OCI-LY1 (cell line): Measurements from ENCODE around the gene CDC45.

ENCODE experiments used
- H2AFZ ChIP-seq: fragments of 200-600 bp; sonication (generic), shearing (Covaris generic); 2 replicates; pipeline ENCODE4 v1.6.0; 2014; ENCODE audit warnings: antibody characterized with exemption, mild to moderate bottlenecking, low read length
- H3F3A ChIP-seq: fragments of 200-600 bp; sonication (generic), shearing (Covaris generic); 2 replicates; pipeline ENCODE4 v1.6.0; 2014; ENCODE audit warnings: mild to moderate bottlenecking, antibody characterized with exemption, low read length, moderate library complexity; ENCODE audit not compliant: insufficient read depth
- H3K27ac ChIP-seq: fragments of 200-600 bp; sonication (generic); 2 replicates; pipeline ENCODE4 v1.5.1; 2014; ENCODE audit warnings: low read length, mixed run types, mild to moderate bottlenecking, low read depth; ENCODE audit not compliant: poor library complexity, severe bottlenecking
- H3K27me3 ChIP-seq: fragments of 200-600 bp; sonication (generic); 2 replicates; pipeline ENCODE4 v1.6.0; 2014; ENCODE audit warnings: antibody characterized with exemption, mild to moderate bottlenecking, low read length, moderate library complexity; ENCODE audit not compliant: insufficient read depth
- H3K36me3 ChIP-seq: fragments of 200-600 bp; sonication (generic); 2 replicates; pipeline ENCODE4 v1.6.1; 2014; ENCODE audit warnings: mild to moderate bottlenecking, antibody characterized with exemption, low read length, moderate library complexity, mixed read lengths; ENCODE audit not compliant: insufficient read depth
- H3K4me1 ChIP-seq: fragments of 200-600 bp; sonication (generic); 2 replicates; pipeline ENCODE4 v1.5.1; 2014; ENCODE audit warnings: mild to moderate bottlenecking, low read length, moderate library complexity; ENCODE audit not compliant: insufficient read depth, severe bottlenecking
- H3K4me2 ChIP-seq: fragments of 200-600 bp; sonication (generic), shearing (Covaris generic); 2 replicates; pipeline ENCODE4 v1.6.1; 2014; ENCODE audit warnings: low read length
- H3K4me3 ChIP-seq: fragments of 200-600 bp; sonication (generic); 2 replicates; pipeline ENCODE4 v1.5.1; 2014; ENCODE audit warnings: low read length, low read depth, mild to moderate bottlenecking, mixed read lengths; ENCODE audit not compliant: poor library complexity, severe bottlenecking
- H3K79me2 ChIP-seq: fragments of 200-600 bp; shearing (Covaris generic); 2 replicates; pipeline ENCODE4 v1.6.1; 2016; ENCODE audit warnings: mixed run types, low read length, mixed read lengths; ENCODE audit not compliant: insufficient read depth
- H3K9ac ChIP-seq: fragments of 200-600 bp; sonication (generic), shearing (Covaris generic); 2 replicates; pipeline ENCODE4 v1.6.1; 2014; ENCODE audit warnings: mild to moderate bottlenecking, low read length, mixed read lengths
- H3K9me2 ChIP-seq: fragments of 200-600 bp; sonication (generic), shearing (Covaris generic); 2 replicates; pipeline ENCODE4 v1.6.1; 2014; ENCODE audit warnings: low read depth, mild to moderate bottlenecking, low read length, mixed read lengths
- H3K9me3 ChIP-seq: fragments of 200-600 bp; shearing (Covaris generic); 2 replicates; pipeline ENCODE4 v1.6.1; 2014; ENCODE audit warnings: low read length, mixed read lengths
- H4K20me1 ChIP-seq: fragments of 200-600 bp; sonication (generic), shearing (Covaris generic); 2 replicates; pipeline ENCODE4 v1.6.0; 2016; ENCODE audit warnings: mild to moderate bottlenecking, low read length; ENCODE audit not compliant: insufficient read depth
- CTCF ChIP-seq: fragments of 200-600 bp; sonication (generic), shearing (Covaris generic); IDR thresholded peaks from 2 replicates; pipeline ENCODE4 v1.5.1; 2017; ENCODE audit warnings: mild to moderate bottlenecking, antibody characterized with exemption, low read length, moderate library complexity, mixed read lengths
- EZH2 ChIP-seq: fragments of 200-600 bp; sonication (generic), shearing (Covaris generic); IDR thresholded peaks from 2 replicates; pipeline ENCODE4 v1.8.0; 2017; ENCODE audit warnings: borderline replicate concordance, mixed run types, mild to moderate bottlenecking, antibody characterized with exemption, low read length, moderate library complexity, mixed read lengths

CDC45 gene

GRCh38 chr22:19463008-19463407, 16.7 kb upstream of the CDC45 start:
- H3K36me3 ChIP-seq, result peaks cover 90% of the 10 kb centered on the region
- H3K79me2 ChIP-seq, result no peaks in the 10 kb centered on the region
- no peak overlapping the region for H3K4me2 ChIP-seq
- H2AFZ ChIP-seq, result no peak overlapping the region
- H3K27ac ChIP-seq, result no peak overlapping the region
- H3K4me3 ChIP-seq, result no peak overlapping the region
- no peaks in the 10 kb centered on the region for H3K9me3 ChIP-seq
- no peak for TF ChIP-seq CTCF
- TF ChIP-seq EZH2, result no peak
- no peak overlapping the region for H3K9ac ChIP-seq
- no peaks in the 10 kb centered on the region for H3K4me1 ChIP-seq
- no peaks in the 10 kb centered on the region for H3K9me2 ChIP-seq
- H3K27me3 ChIP-seq, result no peaks in the 10 kb centered on the region
- H4K20me1 ChIP-seq, result no peaks in the 10 kb centered on the region
- no peaks in the 10 kb centered on the region for H3F3A ChIP-seq

- no peak overlapping the region for H2AFZ ChIP-seq
- no peak overlapping the region for H3K4me3 ChIP-seq
- H3K36me3 ChIP-seq, result peaks cover 93% of the 10 kb centered on the region
- H3K4me2 ChIP-seq, result no peak overlapping the region
- no peaks in the 10 kb centered on the region for H3F3A ChIP-seq
- no peaks in the 10 kb centered on the region for H3K9me3 ChIP-seq
- H3K79me2 ChIP-seq, result no peaks in the 10 kb centered on the region
- TF ChIP-seq CTCF, result no peak
- no peak for TF ChIP-seq EZH2
- no peak overlapping the region for H3K27ac ChIP-seq
- no peak overlapping the region for H3K9ac ChIP-seq
- H3K9me2 ChIP-seq, result no peaks in the 10 kb centered on the region
- H4K20me1 ChIP-seq, result no peaks in the 10 kb centered on the region
- H3K27me3 ChIP-seq, result no peaks in the 10 kb centered on the region
- no peaks in the 10 kb centered on the region for H3K4me1 ChIP-seq
Observed at GRCh38 chr22:19463491-19464469, 15.9 kb upstream of the CDC45 start.

- Histone ChIP-seq H3K9me2 (no peaks in the 10 kb centered on the region), H3K27me3 (no peaks in the 10 kb centered on the region), H3K4me1 (no peaks in the 10 kb centered on the region), H4K20me1 (no peaks in the 10 kb centered on the region), H3K9ac (no peak overlapping the region), H3K4me3 (no peak overlapping the region), H3K27ac (no peak overlapping the region), H3K4me2 (no peak overlapping the region), H3K79me2 (no peaks in the 10 kb centered on the region), H3K36me3 (peaks cover 96% of the 10 kb centered on the region), H3F3A (no peaks in the 10 kb centered on the region), H2AFZ (no peak overlapping the region), H3K9me3 (no peaks in the 10 kb centered on the region)
- TF ChIP-seq CTCF (no peak), EZH2 (no peak)
Observed at GRCh38 chr22:19464546-19464945, 15.2 kb upstream of the CDC45 start.
